Measurements from ENCODE around the gene ZNF664. TPM values are rescaled to one million over a fixed set of nuclear protein-coding genes. Genes with fewer than 3 reads are reported as not detected.

Gene ZNF664
- total and polyA plus RNA-seq, 2 of the 4 experiments (the other 2 are of a cell fraction) = 29.9 to 32.6 TPM

GRCh38 chr12:123958462-123958861 lies 14.6 kb upstream of the ZNF664 start:
- Histone ChIP-seq H3K18ac (ENCODE audit: low read depth, low read length) (no peak overlapping the region), H3K14ac (replicated peaks; ENCODE audit: low read depth, low read length) (no peak overlapping the region), H3K4ac (ENCODE audit: low read depth, low read length) (no peak overlapping the region), H3K4me3 (ENCODE audit: insufficient read depth, low read depth, low read length) (no peak overlapping the region), H3K23ac (ENCODE audit: low read depth, low read length) (no peak overlapping the region), H2AFZ (replicated peaks; ENCODE audit: low read length, poor library complexity) (no peak overlapping the region), H3K79me1 (ENCODE audit: low read depth in 1 of 2, low read length in 2 of 2) (peaks cover 29 to 67% of the 10 kb centered on the region in 2 experiments), H2BK5ac (ENCODE audit: low read depth, low read length, poor library complexity, severe bottlenecking) (no peak overlapping the region), H3K27ac (ENCODE audit: insufficient read depth, low read length) (no peak overlapping the region), H3K4me2 (ENCODE audit: low read depth, low read length) (no peak overlapping the region), H3K9me1 (ENCODE audit: insufficient read depth, low read length) (peaks cover 6% of the 10 kb centered on the region), H3K56ac (ENCODE audit: extremely low read depth, insufficient read depth, low read length) (no peak overlapping the region), H2BK20ac (ENCODE audit: low read depth, low read length) (no peak overlapping the region), H2AK9ac (replicated peaks; ENCODE audit: low read depth, low read length, poor library complexity) (no peak overlapping the region), H3K9me3 (ENCODE audit: control insufficient read depth, insufficient read depth, low read length) (no peaks in the 10 kb centered on the region), H4K8ac (ENCODE audit: low read depth in 2 of 2, low read length in 2 of 2) (no peak overlapping the region), H2BK120ac (ENCODE audit: low read depth, low read length) (no peak overlapping the region), H3K27me3 (ENCODE audit: control insufficient read depth, insufficient read depth, low read length) (no peaks in the 10 kb centered on the region), H4K20me1 (ENCODE audit: insufficient read depth, low read length) (peaks cover 3% of the 10 kb centered on the region; the same call in 1 of the 2 replicates), H4K91ac (ENCODE audit: insufficient read depth, low read depth, low read length) (no peak overlapping the region), H2AK5ac (ENCODE audit: low read depth, low read length) (no peak overlapping the region), H3K9ac (ENCODE audit: low read depth, low read length) (no peak overlapping the region), H4K5ac (ENCODE audit: low read depth, low read length) (no peak overlapping the region), H2BK15ac (ENCODE audit: low read depth, low read length) (no peak overlapping the region), H3K36me3 (ENCODE audit: control insufficient read depth, insufficient read depth, low read length) (no peaks in the 10 kb centered on the region), H3K4me1 (ENCODE audit: control insufficient read depth, insufficient read depth, low read length) (no peaks in the 10 kb centered on the region)
- 60% methylated on average over 1 of the region's 8 CpGs; no CpG with 5 or more reads in 1 of the 2 experiments for WGBS, 2 experiments (ENCODE audit: extremely low coverage in 2 of 2, insufficient read length in 1 of 2)
- dilution Hi-C loops (cut with HindIII; ENCODE audit: low sequenced_read_pairs, unreplicated experiment) (no loop called here), in situ Hi-C loops (cut with MboI; ENCODE audit: low sequenced_read_pairs) (no loop called here), intact Hi-C loops (cut with micrococcal nuclease) (no loop called here)
- POLR2A ChIA-PET (ENCODE audit: unreplicated experiment) = no interaction called here
- DNase-seq = no peak
- no peak for TF ChIP-seq FOS (IDR thresholded peaks at IDR 0.05; ENCODE audit: low read depth, low read length)
- TF ChIP-seq CTCF (conservative IDR thresholded peaks at IDR 0.05; ENCODE audit: low read depth, low read length) = no peak
- TF ChIP-seq BHLHE40 (IDR thresholded peaks at IDR 0.05; ENCODE audit: low read depth, low read length) = no peak
- no peak for TF ChIP-seq CEBPB (IDR thresholded peaks at IDR 0.05; ENCODE audit: low read depth, low read length)
- TF ChIP-seq RAD21 (IDR thresholded peaks at IDR 0.05; ENCODE audit: low read length) = no peak
- TF ChIP-seq POLR2A (IDR thresholded peaks at IDR 0.05; ENCODE audit: low read depth, low read length) = no peak
- TF ChIP-seq RFX5 (IDR thresholded peaks at IDR 0.05; ENCODE audit: low read depth, low read length) = no peak
- TF ChIP-seq USF2 (IDR thresholded peaks at IDR 0.05; ENCODE audit: low read depth, low read length) = no peak
- no peak for TF ChIP-seq SMC3 (IDR thresholded peaks at IDR 0.05; ENCODE audit: low read depth, low read length)
- no peak for TF ChIP-seq ELK1 (IDR thresholded peaks at IDR 0.05; ENCODE audit: borderline replicate concordance, low read depth, low read length)
- TF ChIP-seq MAZ (IDR thresholded peaks at IDR 0.05; ENCODE audit: borderline replicate concordance, low read depth, low read length) = no peak
- no peak for TF ChIP-seq CHD1 (IDR thresholded peaks at IDR 0.05; ENCODE audit: low read depth, low read length)
- no peak for TF ChIP-seq RCOR1 (IDR thresholded peaks at IDR 0.05; ENCODE audit: insufficient replicate concordance, low read length)
- no peak for TF ChIP-seq MXI1 (IDR thresholded peaks at IDR 0.05; ENCODE audit: borderline replicate concordance, low read depth, low read length)
- TF ChIP-seq MAFK (IDR thresholded peaks at IDR 0.05; ENCODE audit: low read depth, low read length) = no peak
- TF ChIP-seq NFE2L2 (IDR thresholded peaks at IDR 0.05; ENCODE audit: low read depth, low read length) = no peak
- CTCF ChIA-PET = no interaction called here
- no TSS peak for BruUV-seq (replicated peaks)
- no peak for ATAC-seq (ENCODE audit: low read depth)

All from IMR-90 (cell line).